GM12878 (cell line): Measurements from ENCODE around the gene MAD2L2. TPM values are rescaled to one million over a fixed set of nuclear protein-coding genes. Genes with fewer than 3 reads are reported as not detected.

Experiments
- FOS ChIP-seq: IDR thresholded peaks from 3 replicates; pipeline ENCODE4 v1.6.1; 2011; ENCODE audit warnings: borderline replicate concordance; ENCODE audit not compliant: insufficient read length; ENCODE audit errors: extremely low read depth
- IRF4 ChIP-seq: IDR thresholded peaks from 2 replicates; pipeline ENCODE4 v1.6.1; 2011; ENCODE audit warnings: low read depth, low read length
- KDM1A ChIP-seq: fragments of 200-600 bp; sonication (generic); IDR thresholded peaks from 2 replicates; pipeline ENCODE4 v1.6.1; 2016; ENCODE audit warnings: borderline replicate concordance
- RAD21 ChIP-seq: IDR thresholded peaks from 2 replicates; pipeline ENCODE4 v1.6.1; 2011; ENCODE audit warnings: mild to moderate bottlenecking, low read depth, low read length, moderate library complexity; ENCODE audit not compliant: insufficient read depth
- SKIL ChIP-seq: fragments of 450-650 bp; IDR thresholded peaks from 2 replicates; pipeline ENCODE4 v1.6.1; 2017; ENCODE audit warnings: mild to moderate bottlenecking, low read depth, inconsistent platforms; ENCODE audit not compliant: poor library complexity, severe bottlenecking
- SREBF1 ChIP-seq: IDR thresholded peaks from 2 replicates; pipeline ENCODE4 v1.6.1; 2012; ENCODE audit warnings: mild to moderate bottlenecking, low read length
- TBL1XR1 ChIP-seq: IDR thresholded peaks from 2 replicates; pipeline ENCODE4 v1.6.1; 2012; ENCODE audit warnings: low read depth, low read length, improper control_type of control experiment
- ZBTB40 ChIP-seq: fragments of 450-650 bp; IDR thresholded peaks from 2 replicates; pipeline ENCODE4 v1.6.1; 2016; ENCODE audit warnings: mild to moderate bottlenecking, moderate library complexity, borderline replicate concordance
- ZNF384 ChIP-seq: IDR thresholded peaks from 2 replicates; pipeline ENCODE4 v1.6.1; 2012; ENCODE audit warnings: low read depth, mild to moderate bottlenecking, low read length, improper control_type of control experiment, borderline replicate concordance
- polyA plus RNA-seq, 11 experiments: library from polyadenylated mRNA; depleted of rRNA in 4 of 11; unstranded in 6 of 11; stranded (reverse) in 5 of 11; fragments of >200 nt; fragmentation: Nextera tagmentation in 4 of 11; fragmentation: Illumina TruSeq in 1 of 11; extraction: Ambion mirVana in 4 of 11; extraction: Trizol in 1 of 11; gene quantifications; 1 replicate in 1 of 11; 2 replicates in 10 of 11; pipeline versions ENCODE4 v1.2.1 to v1.2.3, GENCODE V29; 2011 to 2016; ENCODE audit warnings: inconsistent platforms in 2 of 11, missing spikeins in 2 of 11, low read depth in 1 of 11
- total RNA-seq, 4 experiments: library from RNA; depleted of rRNA in 3 of 4; stranded (reverse); fragments of >200 nt in 3 of 4; fragmentation: Illumina TruSeq in 1 of 4; extraction: Trizol in 1 of 4; gene quantifications; 2 replicates each; pipeline versions ENCODE4 v1.2.1 to v1.2.3, GENCODE V29; 2013 to 2021

Gene MAD2L2
- total and polyA plus RNA-seq, 10 of the 15 experiments (the other 5 are each of a cell fraction or from before 2014, with no cell fraction given): 3.5 to 95.0 (median 53.2) TPM

GRCh38 chr1:11668516-11668915, 12.4 kb downstream of the MAD2L2 start (continued):
- TF ChIP-seq SKIL: no peak
- TF ChIP-seq FOS: no peak
- no peak for TF ChIP-seq KDM1A
- TF ChIP-seq RAD21: no peak
- no peak for TF ChIP-seq IRF4
- TF ChIP-seq ZNF384: no peak
- TF ChIP-seq ZBTB40: no peak
- TF ChIP-seq SREBF1: no peak
- TF ChIP-seq TBL1XR1: no peak
- TF ChIP-seq, all 136 proteins: peak for 0
